Measurements from ENCODE around the gene RNF208.
A peak's percentile ranks its signal among the peaks of the same experiment; 100 is the strongest.
"Not testable (repeated sequence)": the region's sequence is repeated elsewhere in the genome, so short reads cannot be mapped to it uniquely, and the experiment has no call there.

The RNF208 gene

GRCh38 chr9:137222190-137223077 is at the start of gene RNF208:
Gene RNF208 (minus strand): TSS chr9:137222240. CDS start chr9:137221212, 1,028 bp downstream.
- no peak for DNase-seq (ENCODE audit: low read depth)

GRCh38 chr9:137271696-137272076 is 49.6 kb upstream of the RNF208 start:
- no peak for DNase-seq (ENCODE audit: low read depth)

- no peak for DNase-seq (ENCODE audit: low read depth)
These were observed 49.1 kb upstream of the RNF208 start for GRCh38 chr9:137270929-137271695.

GRCh38 chr9:137269231-137269772 is 47.3 kb upstream of the RNF208 start:
- no peak for DNase-seq (ENCODE audit: low read depth)

- no peak for DNase-seq (ENCODE audit: low read depth)
These were observed 46.6 kb upstream of the RNF208 start for GRCh38 chr9:137268538-137269201.

- no peak for DNase-seq (ENCODE audit: low read depth)
These were observed 45.9 kb upstream of the RNF208 start for GRCh38 chr9:137267933-137268355.

- no peak for DNase-seq (ENCODE audit: low read depth)
These were observed 44.8 kb upstream of the RNF208 start for GRCh38 chr9:137266585-137267453.

- no peak for DNase-seq (ENCODE audit: low read depth)
These were observed 44.1 kb upstream of the RNF208 start for GRCh38 chr9:137266162-137266527.

- no peak for DNase-seq (ENCODE audit: low read depth)
These were observed 43.6 kb upstream of the RNF208 start for GRCh38 chr9:137265496-137266161.

GRCh38 chr9:137264067-137264466 is 42.0 kb upstream of the RNF208 start:
- DNase-seq (ENCODE audit: low read depth), result no peak

- DNase-seq (ENCODE audit: low read depth), result no peak
These were observed 41.5 kb upstream of the RNF208 start for GRCh38 chr9:137263506-137263905.

GRCh38 chr9:137262909-137263285 is 40.9 kb upstream of the RNF208 start:
- no peak for DNase-seq (ENCODE audit: low read depth)

GRCh38 chr9:137262173-137262908 is 40.3 kb upstream of the RNF208 start:
- not testable (repeated sequence) for DNase-seq (ENCODE audit: low read depth)

- DNase-seq (ENCODE audit: low read depth), result no peak
These were observed 34.8 kb upstream of the RNF208 start for GRCh38 chr9:137256856-137257255.

- DNase-seq (ENCODE audit: low read depth), result no peak
These were observed 34.3 kb upstream of the RNF208 start for GRCh38 chr9:137256362-137256761.

GRCh38 chr9:137255448-137256114 is 33.5 kb upstream of the RNF208 start:
- no peak for DNase-seq (ENCODE audit: low read depth)

GRCh38 chr9:137254624-137255447 is 32.8 kb upstream of the RNF208 start, which contains the start of gene NELFB:
Gene NELFB (plus strand): TSS chr9:137255327.
- DNase-seq (ENCODE audit: low read depth), result peak; percentile 95

All from stimulated activated CD8-positive, alpha-beta memory T cell treated with anti-CD3 and anti-CD28 coated beads, Interleukin-12 subunit alpha, Interleukin-12 subunit beta, amount 100 ng/mL, for 1 hour (primary cell).